ELR (cell line): ENCODE measurements around the gene INTS12.
A peak's percentile ranks its signal among the peaks of the same experiment; 100 is the strongest.
"Not testable (repeated sequence)": the region's sequence is repeated elsewhere in the genome, so short reads cannot be mapped to it uniquely, and the experiment has no call there.

Experiments used
- DNase-seq: peaks from one replicate; pipeline ENCODE4 v3.0.0-alpha.2; 2015; ENCODE audit warnings: low read depth

INTS12 gene

DNA sequence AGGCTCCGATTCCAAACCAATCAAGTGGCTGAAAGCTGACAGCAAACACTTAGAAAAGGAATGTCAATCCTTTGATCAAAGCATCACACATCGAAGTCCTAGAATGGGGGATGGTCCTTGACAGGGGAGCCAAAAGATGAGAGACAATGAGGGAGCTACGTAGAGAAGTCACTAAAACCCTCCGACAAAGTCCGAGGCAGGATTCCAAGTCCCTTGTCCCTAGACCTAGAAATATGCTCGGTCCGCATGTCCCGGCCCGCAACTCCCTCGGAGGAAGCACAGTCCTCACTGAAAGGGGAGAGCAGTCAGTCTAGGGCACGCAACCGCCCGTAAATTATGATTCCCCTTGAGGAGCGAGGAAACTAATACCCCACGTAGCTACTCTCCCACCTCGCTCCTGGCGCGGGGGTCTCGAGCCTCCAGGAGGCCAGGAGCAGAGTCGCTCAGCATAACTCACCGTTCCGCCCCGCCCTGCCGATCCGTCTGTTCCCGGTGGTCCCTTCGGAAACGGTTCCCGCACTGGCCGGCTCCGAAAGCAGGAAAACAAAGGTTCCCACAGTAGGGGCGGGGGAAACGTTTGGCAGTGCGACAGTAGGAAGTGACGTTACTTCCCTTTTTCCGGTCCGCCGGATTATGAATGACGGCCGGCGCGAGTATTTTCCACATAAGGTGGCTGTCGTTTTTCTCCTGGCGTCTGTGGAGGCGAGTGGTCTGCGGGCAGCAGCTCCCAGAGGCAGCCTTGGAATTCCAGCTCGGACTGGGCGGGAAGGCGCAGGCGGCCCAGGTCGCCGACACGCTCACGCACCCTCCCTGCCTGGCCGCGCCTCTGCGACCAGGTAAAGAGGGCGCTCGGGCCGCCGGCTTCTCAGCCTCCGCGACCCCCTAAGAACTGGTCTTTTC lies at the start of gene INTS12, which contains the start of gene GSTCD:
Gene INTS12, minus strand, starts transcription at position 509 of the 900 bp plus-strand sequence. CDS start 8,684 bp downstream, outside the sequence.
Gene GSTCD, plus strand, starts transcription at position 604 of the 900 bp plus-strand sequence. CDS start 8,830 bp downstream, outside the sequence.
- DNase-seq = peak; percentile 94

DNA sequence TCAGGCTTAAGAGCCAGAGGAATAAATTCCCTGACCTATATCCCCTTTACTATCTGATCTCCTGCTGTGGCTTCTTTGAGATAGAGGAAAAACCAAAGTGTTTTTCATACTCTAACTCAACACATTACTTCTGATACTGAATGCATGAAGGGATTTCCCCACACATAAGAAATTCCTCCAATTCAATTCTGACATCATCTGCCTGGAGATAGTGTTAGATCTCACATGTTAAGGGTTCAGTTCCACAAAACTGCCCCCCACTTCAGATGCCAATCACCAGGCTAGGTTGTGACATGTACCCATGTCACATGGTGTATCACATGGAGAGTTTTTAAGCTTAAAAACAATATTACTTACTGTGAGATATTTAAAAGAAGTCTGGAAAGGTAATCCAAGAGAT lies 46.9 kb upstream of the INTS12 start:
- no peak for DNase-seq

GRCh38 chr4:105753361-105753760 lies 44.9 kb upstream of the INTS12 start:
- no peak for DNase-seq

GRCh38 chr4:105751718-105752299 lies 43.3 kb upstream of the INTS12 start:
- DNase-seq = no peak

GRCh38 chr4:105748222-105748621 lies 39.7 kb upstream of the INTS12 start:
- no peak for DNase-seq

DNA sequence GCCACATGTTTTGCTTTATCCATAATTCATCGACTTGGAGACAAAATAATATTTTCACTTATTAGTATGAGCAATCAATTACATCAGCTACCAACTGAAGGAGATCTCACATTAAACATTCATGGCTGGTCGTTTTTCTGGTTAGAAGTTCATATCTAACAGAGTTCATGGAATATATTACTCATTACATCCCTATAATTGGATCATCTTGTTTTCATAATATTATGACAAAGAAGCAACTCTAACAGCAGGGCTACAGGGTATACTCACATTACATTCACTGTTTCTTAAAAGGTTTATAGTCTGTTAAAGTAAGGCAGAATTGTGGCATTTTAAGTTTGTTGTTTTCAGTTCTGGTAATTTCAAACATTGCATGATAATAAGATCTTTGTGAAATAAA lies 33.1 kb upstream of the INTS12 start:
- DNase-seq = no peak

DNA sequence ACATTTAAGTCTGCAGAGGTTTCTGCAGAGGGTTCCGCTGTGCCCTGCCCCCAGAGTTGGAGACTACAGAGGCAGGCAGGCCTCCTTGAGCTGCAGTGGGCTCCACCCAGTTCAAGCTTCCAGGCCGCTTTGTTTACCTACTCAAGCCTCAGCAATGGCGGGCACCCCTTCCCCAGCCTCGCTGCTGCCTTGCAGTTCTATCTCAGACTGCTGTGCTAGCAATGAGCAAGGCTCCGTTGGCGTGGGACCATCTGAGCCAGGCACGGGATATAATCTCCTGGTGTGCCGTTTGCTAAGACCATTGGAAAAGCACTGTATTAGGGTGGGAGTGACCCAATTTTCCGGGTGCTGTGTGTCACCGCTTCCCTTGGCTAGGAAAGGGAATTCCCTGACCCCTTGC lies 26.7 kb upstream of the INTS12 start:
- DNase-seq = not testable (repeated sequence)

DNA sequence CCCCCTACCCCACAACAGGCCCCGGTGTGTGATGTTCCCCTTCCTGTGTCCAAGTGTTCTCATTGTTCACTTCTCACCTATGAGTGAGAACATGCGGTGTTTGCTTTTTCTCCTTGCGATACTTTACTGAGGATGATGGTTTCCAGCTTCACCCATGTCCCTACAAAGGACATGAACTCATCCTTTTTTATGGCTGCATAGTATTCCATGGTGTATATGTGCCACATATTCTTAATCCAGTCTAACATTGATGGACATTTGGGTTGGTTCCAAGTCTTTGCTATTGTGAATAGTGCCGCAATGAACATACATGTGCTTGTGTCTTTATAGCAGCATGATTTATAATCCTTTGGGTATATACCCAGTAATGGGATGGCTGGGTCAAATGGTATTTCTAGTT lies 21.4 kb upstream of the INTS12 start:
- DNase-seq = not testable (repeated sequence)

- DNase-seq = no peak
These were observed 17.1 kb upstream of the INTS12 start for GRCh38 chr4:105725623-105726022.

DNA sequence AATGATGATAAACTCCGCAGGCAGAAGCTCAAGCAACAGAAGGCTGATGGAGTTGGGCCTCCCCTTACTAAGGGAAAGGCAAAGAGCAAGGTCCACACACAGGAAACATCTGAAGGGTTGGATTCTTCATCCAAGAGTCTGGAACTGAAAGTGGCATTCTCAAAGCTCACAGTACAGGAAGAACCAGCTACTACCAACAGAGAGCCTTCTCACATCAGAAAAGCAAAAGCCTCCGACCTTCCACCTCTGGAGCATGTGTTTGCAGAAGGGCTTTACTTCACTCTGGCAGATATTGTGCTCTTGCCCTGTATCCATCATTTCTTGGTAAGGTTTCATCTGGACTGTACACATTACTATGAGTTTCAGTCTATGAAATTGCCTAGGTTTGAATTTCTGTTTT lies 10.7 kb upstream of the INTS12 start:
- DNase-seq = no peak

DNA sequence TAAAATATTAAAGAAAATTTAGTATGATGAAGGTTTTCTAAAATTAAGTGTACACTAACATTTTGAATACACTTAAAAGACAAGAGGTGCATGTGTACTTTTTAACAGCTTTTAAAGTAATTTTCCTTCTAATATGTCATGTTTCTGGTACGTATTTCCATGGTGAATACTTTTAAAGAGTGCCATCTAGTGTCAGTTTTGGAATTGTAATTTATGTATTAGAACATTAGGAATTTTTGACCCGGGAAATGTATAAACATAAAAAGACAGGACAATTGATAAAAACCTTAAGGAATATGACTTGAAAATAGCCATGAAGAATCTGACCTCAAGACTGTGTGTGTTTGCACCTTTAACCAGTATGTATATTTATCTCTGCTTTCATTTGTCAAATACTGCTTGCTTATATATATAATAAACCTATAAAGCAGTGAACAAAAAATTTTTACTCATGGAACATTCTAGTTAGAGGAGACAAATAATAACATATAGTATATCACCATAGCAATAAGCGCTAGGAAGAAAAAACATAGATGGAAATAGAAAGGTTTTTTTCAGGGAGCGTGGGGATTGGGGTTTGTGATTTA lies 7.3 kb upstream of the INTS12 start:
- peak; percentile 66 for DNase-seq

- DNase-seq = no peak
These were observed 6.4 kb upstream of the INTS12 start for GRCh38 chr4:105714932-105715331.

GRCh38 chr4:105714071-105714521 lies 5.6 kb upstream of the INTS12 start:
- DNase-seq = peak; percentile 48

DNA sequence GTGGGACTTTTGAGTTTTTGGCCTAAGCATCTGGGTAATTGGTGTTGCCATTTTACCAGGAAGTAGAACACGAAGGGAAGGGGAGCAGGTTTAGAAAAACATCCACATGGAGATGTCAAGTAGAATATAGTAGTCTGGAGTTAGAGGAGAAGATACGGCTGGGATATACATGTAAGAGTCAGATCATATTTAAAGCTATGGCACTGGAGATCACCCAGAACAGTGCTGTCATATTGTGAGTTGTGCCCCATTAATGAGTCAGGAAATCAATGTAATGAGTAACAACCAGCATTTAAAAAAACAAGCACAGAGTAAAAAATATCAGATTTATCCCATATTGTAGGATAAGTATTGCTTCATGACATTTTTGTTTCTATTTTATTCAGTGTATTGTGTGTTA lies 4.3 kb upstream of the INTS12 start:
- peak; percentile 45 for DNase-seq

- DNase-seq = no peak
These were observed 2.2 kb upstream of the INTS12 start for GRCh38 chr4:105710678-105711077.

GRCh38 chr4:105710012-105710600 lies 1.6 kb upstream of the INTS12 start:
- no peak for DNase-seq

DNA sequence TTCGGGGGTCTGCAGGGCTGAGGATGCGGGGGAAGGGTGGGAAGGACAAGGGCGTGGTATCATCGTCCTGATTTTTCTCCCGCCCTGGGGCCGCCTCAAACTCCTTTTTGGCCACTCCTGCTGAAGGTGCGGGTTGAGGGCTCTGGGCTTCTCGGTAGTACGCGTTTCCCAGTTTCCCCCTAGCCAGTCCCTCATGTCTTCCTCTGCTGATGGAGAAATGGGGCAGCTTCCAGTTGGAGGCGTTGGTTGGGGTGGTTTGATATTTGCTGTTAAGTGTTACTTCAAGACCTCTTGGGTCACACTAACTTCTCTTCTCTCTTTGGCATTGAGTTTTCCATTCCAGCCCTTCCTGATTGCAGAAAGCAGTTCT lies 577 bp upstream of the INTS12 start:
- DNase-seq = peak; percentile 51

DNA sequence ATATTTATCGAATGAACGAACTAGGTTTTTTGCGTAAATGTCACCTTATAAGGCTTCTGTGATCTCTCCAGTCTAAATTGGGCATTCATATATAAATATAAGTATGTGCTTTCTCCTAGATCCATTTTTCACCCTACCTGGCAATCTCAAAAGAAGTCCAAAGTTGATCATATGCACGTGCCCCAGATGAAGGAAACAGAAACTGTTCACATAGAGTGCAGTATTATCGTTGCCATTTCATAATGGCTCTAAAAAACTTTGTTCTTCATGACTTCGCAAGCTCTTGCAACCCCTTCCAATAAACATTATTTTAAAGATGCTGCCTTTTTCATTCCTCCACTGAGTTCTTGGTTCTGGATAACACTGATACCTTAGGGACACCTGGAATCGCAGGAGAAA lies 708 bp downstream of the INTS12 start:
- DNase-seq = no peak

GRCh38 chr4:105698607-105699006 lies 9.9 kb downstream of the INTS12 start:
- DNase-seq = no peak

DNA sequence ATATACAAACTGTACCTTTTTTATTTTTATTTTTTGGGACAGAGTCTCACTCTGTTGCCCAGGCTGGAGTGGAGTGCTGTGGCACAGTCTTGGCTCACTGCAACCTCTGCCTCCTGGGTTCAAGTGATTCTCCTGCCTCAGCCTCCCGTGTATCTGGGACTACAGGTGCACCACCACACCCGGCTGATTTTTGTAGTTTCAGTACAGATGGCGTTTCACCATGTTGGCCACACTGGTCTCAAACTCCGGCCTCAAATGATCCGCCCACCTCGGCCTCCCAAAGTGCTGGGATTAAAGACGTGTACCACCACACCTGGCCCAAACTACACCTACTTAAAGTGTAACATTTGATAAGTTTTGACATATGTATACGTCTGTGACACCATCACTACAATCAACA lies 12.7 kb downstream of the INTS12 start:
- not testable (repeated sequence) for DNase-seq

DNA sequence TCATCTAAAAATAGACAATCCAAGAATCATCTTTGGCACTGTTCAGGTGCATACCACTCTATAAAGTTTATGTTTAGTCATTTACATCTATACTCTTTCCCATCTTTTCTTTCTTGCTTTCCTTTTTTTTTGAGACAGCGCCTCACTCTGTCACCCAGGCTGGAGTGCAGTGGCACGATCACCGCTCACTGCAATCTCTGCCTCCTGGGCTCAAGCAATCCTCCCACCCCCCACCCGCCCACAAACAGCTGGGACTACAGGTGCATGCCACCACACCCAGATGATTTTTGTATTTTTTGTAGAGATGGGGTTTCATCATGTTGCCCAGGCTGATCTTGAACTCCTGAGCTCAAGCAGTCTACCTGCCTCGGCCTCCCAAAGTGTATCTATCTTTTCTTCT lies 13.7 kb downstream of the INTS12 start:
- DNase-seq = not testable (repeated sequence)

GRCh38 chr4:105686571-105686970 lies 21.9 kb downstream of the INTS12 start:
- DNase-seq = no peak

DNA sequence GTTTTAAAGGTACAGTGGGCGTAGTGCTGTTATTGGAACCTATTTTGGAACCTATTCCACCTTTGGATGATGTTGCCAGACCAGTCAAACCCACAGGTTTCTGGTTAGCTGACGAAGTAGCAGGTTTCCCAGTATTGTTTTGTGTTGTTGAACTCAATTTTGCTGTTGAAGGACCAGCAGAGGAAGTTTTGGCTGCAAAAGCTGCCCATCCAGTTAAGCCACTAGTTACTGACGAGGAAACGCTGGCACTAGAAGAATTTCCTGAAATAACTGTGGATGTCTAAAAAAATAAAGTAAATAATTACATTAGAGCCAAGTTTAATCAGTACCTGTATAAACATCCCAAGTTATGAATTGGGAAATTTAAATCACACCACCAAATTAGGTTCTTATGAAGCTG lies 25.5 kb downstream of the INTS12 start:
- no peak for DNase-seq
